ENCODE data around the gene MUS81.

Gene MUS81

DNA sequence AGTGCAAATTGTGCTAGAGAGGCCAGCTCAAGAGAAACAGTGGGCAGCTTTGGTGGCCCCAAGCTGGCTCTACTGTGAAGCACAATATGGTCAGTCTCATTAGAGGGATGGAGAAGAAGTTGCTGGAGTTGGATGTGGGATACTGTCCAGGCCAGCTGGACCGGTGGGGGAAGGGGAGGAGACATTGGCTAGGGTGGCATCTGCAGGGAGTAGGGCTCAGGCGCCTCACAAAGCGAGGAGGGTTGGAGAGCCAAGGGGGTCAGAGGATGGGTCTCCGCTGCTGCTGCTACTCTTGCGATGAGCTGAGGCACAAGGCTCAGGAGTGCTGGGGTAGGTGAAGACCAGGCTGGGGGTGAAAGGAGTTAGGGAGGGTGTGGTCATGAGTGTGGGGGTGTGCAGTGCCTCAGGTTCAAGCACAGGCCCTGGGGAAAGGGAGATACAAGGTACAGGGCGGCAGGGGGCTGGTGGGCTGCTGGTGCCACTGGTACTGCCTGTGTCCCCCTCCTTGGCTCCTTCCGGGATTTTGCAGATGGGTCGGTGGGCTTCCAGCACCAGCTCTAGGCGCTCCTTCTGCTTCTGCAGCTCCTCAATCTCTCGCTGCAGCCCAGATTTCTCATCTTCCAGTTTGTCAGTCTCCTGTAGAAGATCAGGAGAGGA, 32.6 kb downstream of the MUS81 start:
- no peak for DNase-seq (ENCODE audit: low spot score)

DNA sequence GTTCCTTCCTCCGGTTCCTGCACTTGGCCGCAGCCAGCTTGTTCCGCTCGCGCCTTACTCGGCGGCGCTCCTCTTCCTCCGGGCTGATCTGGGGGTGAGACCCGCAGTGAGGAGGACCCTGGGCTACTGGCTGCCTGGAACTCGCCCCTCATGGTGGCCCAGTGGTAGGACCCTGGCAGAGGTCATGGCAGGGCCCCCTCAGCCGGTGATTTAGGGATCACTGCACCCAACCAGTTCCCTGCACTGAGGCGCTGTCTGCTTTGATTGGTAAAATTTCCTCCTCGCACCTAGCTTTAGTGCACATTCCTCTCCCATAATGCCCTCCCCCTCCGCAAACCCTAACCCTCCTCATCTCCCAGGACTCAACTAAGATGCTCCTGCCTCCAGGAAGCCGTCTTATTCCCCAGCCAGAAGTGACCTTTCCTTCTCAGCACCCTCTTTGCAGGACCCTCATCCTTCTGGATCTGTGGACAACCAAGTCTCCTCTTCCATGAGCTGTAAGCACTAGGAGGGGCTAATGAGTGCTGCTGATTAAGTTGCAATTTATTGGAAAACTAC, 33.9 kb downstream of the MUS81 start:
- DNase-seq (ENCODE audit: low spot score): peak; percentile 69

GRCh38 chr11:65895482-65895981, 35.3 kb downstream of the MUS81 start:
- no peak for DNase-seq (ENCODE audit: low spot score)

DNA sequence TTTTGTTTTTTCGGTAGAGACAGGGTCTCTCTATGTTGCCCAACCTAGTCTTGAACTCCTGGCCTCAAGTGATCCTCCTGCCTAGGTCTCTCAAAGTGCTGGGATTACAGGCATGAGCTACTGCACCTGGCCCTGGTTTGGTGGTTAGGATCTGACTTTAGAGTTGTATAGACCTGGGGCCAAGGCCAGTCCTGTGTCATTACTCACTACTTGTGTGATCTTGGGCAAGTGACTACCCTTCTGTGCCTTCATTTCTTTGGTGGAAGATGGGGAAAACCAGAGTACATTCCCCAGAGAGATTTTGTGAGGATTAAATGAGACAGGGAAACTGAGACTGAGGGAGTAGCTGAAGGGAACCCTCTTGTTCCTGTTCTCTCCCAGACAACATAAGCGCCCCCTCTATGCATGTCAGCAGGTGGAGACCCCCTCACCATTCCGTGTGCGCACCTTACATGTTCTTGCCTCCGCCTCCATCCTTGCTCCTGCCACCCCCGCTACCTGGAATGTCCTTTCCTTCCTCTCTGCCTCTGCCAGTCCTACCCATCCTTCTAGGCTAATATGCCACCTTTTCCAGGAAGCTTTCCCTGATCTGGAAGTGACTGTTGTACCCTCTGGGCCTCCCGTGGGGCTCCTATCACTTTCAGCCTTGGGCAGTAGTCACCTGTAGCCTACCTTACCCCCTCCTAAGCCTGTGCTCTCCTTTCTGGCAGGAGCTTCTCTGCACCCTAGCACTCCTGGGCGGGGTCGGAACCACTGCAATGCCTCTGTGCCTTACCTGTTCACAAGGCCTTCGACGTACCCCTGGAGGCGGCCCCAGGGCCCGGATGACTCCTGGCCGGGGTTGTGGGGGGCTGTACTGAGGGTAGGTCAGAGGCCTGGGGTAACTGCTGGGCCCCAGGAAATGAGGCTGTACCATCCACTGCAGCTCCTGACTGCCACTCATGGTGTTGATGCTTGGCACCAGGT, 36.1 kb downstream of the MUS81 start:
- no peak for DNase-seq (ENCODE audit: low spot score)

DNA sequence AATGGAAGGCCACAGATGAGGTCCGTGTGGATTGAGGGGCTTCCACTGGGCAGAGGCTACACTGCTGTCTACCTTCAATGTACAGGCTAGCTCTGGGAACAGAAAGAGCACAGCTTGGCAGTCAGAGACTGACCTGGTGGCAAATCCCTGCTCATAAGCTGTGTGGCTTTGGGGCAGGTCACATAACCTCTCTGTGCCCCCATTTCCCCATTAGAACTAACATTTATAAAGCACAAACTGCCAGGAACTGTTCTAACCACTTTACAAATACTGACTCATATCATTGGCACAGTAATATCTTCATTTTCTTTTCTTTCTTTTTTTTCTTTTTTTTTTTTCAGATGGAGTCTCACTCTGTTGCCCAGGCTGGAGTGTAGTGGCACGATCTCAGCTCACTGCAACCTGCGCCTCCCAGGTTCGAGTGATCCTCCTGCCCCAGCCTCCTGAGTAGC, 36.8 kb downstream of the MUS81 start:
- no peak for DNase-seq (ENCODE audit: low spot score)

DNA sequence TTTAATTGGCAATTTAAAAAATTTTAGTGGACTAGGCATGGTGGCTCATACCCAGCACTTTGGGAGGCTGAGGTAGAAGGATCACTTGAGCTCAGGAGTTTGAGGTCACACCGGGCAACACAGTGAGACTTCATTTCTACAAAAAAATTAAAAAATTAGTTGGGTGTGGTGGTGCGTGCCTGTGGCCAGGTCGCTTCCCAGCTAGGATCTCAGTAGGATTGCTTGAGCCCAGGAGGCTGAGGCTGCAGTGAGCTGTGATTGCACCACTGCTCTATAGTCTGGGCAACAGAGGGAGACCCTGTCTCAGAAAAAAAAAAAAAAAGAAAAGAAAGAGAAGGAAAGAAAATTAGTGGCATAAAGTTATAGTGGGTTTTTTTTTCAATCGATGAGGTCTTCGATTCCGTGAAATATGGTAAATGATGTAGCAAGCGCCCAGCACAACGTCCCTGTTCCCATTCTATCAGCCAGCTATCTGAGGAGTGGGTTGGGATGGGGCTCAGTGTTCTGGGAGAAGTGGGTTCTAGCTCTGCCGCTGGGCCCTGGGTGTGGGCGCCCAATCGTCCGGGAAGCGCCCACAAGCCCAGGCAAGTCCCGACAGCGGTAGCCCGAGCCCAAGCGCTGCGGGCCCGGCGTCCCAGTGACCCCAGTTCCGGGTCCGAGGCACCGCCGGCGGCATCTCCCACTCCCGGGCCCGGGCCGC, 38.6 kb downstream of the MUS81 start:
- DNase-seq (ENCODE audit: low spot score): no peak

- DNase-seq (ENCODE audit: low spot score): peak; percentile 70
Measured at GRCh38 chr11:65899356-65900124, 39.3 kb downstream of the MUS81 start.

GRCh38 chr11:65900125-65900898, 40.1 kb downstream of the MUS81 start, which contains the start of gene FOSL1:
Gene FOSL1, minus strand, starts transcription at chr11:65900388. Its CDS starts 49 bp downstream, at chr11:65900339.
- DNase-seq (ENCODE audit: low spot score): peak; percentile 92

GRCh38 chr11:65900899-65901180, 40.6 kb downstream of the MUS81 start:
- DNase-seq (ENCODE audit: low spot score): no peak

- DNase-seq (ENCODE audit: low spot score): no peak
Measured at GRCh38 chr11:65903068-65903481, 42.8 kb downstream of the MUS81 start.

DNA sequence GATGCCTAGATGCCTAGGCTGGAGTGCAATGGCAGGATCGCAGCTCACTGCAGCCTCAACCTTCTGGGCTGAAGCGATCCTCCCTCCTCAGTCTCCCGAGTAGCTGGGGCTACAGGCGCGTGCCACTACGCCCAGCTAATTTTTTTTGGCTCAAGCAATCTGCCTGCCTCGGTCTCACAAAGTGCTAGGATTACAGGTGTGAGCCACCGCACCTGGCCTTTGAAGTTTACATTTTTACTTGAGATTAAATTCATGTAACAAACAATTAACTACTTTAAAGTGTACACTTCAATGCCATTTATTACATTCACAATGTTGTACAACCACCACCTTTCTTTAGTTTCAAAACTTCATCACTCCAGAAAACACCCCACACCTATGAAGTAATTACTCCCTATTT, 43.5 kb downstream of the MUS81 start:
- DNase-seq (ENCODE audit: low spot score): no peak

- no peak for DNase-seq (ENCODE audit: low spot score)
Measured at GRCh38 chr11:65906602-65907001, 46.4 kb downstream of the MUS81 start.

- DNase-seq (ENCODE audit: low spot score): no peak
Measured at GRCh38 chr11:65907878-65908277, 47.6 kb downstream of the MUS81 start.

GRCh38 chr11:65911682-65912568, 51.7 kb downstream of the MUS81 start:
- DNase-seq (ENCODE audit: low spot score): no peak

GRCh38 chr11:65912845-65913244, 52.6 kb downstream of the MUS81 start:
- no peak for DNase-seq (ENCODE audit: low spot score)

DNA sequence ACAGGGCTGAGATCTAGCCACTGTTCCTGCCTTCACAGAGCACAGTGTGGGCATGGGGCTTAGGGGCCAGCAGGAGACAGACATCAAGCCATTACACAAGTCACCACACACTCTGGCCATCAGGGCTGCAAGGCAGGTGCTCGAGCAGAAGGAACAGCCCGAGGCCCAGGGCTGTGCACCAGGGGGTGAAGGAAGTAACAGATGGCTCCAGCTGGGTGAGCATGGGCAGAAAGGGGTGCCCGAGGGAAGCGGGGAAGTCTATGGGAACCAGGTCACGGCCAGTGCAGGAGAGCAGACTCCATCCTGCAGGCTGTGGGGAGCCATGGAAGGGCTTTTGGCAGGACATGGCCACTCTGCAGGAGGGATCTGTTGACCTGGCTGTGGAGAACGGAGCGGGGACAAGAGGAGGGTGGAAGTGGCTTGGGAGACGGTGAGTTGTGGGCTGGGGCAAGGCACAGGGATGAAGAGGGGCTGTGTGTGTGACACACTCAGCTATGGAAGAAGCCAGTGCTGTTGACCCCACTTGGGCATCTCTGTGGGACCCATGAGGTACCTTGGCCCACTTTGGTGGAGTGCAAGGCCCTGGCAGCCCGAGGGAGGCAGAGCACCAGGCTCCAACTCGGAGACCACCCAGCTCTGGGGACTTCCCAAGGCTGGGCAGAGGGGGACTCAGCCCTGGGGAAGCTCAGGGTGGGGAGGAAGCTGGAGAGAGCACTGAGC, 55.0 kb downstream of the MUS81 start:
- DNase-seq (ENCODE audit: low spot score): no peak

DNA sequence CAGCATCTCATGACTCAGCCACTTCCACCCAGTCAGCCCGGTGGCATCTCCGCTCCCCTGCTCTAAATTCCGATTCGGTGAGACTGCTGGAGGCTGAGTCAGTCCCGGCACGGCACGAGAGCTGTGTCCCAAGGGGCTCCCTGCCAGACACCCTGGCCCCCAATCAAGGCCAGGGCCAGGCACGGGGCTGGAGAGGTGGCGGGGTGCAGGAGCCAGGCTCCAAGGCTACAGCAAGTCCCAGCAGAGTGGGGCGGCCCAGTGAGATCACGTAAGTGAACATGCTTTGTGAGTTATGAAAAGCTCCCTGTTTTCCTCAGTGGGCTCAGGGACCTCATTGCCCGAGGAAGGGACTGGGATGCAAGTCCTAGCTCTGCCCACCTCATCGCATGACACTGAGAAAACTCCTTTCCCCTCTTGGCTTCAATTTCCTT, 55.6 kb downstream of the MUS81 start:
- no peak for DNase-seq (ENCODE audit: low spot score)
